ENCODE results near the gene GPRIN2.

GRCh38 chr10:46549171-46550075 is 7.0 kb downstream of the GPRIN2 start:
- TF ChIP-seq NRF1 (IDR thresholded peaks at IDR 0.05; ENCODE audit: low read depth, low read length) (no peak), CTCF (IDR thresholded peaks at IDR 0.05) (no peak), EP300 (IDR thresholded peaks at IDR 0.05; ENCODE audit: borderline replicate concordance in 1 of 2, low read depth in 1 of 2, low read length in 1 of 2) (no peak), MXI1 (IDR thresholded peaks at IDR 0.05; ENCODE audit: low read depth, low read length) (no peak), EZH2phosphoT487 (IDR thresholded peaks at IDR 0.05; ENCODE audit: borderline replicate concordance, low read depth) (no peak), MAX (IDR thresholded peaks at IDR 0.05; ENCODE audit: low read depth) (no peak), RCOR1 (IDR thresholded peaks at IDR 0.05; ENCODE audit: low read length) (no peak), POLR2AphosphoS5 (IDR thresholded peaks at IDR 0.05; ENCODE audit: low read depth, low read length) (no peak), NFIC (IDR thresholded peaks at IDR 0.05; ENCODE audit: borderline replicate concordance) (no peak), USF2 (IDR thresholded peaks at IDR 0.05; ENCODE audit: borderline replicate concordance, low read depth, low read length) (no peak), TAF1 (IDR thresholded peaks at IDR 0.05; ENCODE audit: borderline replicate concordance, low read depth, low read length) (no peak)

Measured in SK-N-SH (cell line).